ENCODE data around the gene CDC37L1. TPM values are rescaled to one million over a fixed set of nuclear protein-coding genes. Genes with fewer than 3 reads are reported as not detected.
"Not testable (repeated sequence)": the region's sequence is repeated elsewhere in the genome, so short reads cannot be mapped to it uniquely, and the experiment has no call there.

Gene CDC37L1
- total RNA-seq, 1 donor = 25.9 TPM

DNA sequence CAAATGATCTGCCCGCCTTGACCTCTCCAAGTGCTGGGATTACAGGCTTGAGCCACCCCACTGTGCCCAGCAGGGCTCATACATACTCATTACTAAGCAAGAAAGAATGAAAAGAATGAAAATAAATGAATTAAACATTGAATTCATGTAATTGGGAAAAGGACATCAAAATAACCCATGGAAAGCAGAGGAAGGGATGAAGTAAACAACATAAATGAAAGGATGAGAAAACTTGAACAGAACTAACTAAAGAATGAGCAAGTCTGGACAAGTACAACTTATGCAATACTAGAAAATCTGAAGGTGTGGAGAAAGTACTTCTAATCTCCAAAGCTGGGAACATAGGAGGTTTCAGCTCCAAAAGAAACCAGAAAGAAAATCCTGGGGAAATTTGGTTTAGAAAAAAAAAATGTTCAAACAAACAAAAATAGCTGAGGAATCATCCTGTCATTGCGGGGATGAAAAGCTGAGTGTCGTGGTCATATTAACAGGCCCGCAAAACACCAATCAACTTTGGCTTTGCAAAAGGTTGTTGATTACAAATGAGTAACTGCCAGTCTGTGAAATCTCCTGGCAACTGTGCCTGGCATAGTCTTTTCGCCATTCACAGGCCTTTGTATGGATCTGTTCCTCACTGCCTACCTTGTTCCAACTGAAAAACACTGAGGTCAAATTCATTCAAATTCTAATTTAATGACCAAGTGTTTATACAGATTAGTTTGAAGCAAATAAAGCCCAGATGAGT, 63.9 kb downstream of the CDC37L1 start:
- TF ChIP-seq, protein P1, sequence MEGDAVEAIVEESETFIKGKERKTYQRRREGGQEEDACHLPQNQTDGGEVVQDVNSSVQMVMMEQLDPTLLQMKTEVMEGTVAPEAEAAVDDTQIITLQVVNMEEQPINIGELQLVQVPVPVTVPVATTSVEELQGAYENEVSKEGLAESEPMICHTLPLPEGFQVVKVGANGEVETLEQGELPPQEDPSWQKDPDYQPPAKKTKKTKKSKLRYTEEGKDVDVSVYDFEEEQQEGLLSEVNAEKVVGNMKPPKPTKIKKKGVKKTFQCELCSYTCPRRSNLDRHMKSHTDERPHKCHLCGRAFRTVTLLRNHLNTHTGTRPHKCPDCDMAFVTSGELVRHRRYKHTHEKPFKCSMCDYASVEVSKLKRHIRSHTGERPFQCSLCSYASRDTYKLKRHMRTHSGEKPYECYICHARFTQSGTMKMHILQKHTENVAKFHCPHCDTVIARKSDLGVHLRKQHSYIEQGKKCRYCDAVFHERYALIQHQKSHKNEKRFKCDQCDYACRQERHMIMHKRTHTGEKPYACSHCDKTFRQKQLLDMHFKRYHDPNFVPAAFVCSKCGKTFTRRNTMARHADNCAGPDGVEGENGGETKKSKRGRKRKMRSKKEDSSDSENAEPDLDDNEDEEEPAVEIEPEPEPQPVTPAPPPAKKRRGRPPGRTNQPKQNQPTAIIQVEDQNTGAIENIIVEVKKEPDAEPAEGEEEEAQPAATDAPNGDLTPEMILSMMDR (IDR thresholded peaks at IDR 0.05; ENCODE audit: insufficient read depth, low read depth, low read length) = no peak
- H3K4me3 ChIP-seq (ENCODE audit: low read depth, low read length) = no peak overlapping the region
- peak; percentile 47 for DNase-seq (ENCODE audit: low read depth)

GRCh38 chr9:4746278-4747030, 67.1 kb downstream of the CDC37L1 start:
- TF ChIP-seq, protein P1 (IDR thresholded peaks at IDR 0.05; ENCODE audit: insufficient read depth, low read depth, low read length) = no peak
- no peak for DNase-seq (ENCODE audit: low read depth)
- H3K4me3 ChIP-seq (ENCODE audit: low read depth, low read length) = no peak overlapping the region

- DNase-seq (ENCODE audit: low read depth) = peak; percentile 21
- TF ChIP-seq, protein P1 (IDR thresholded peaks at IDR 0.05; ENCODE audit: insufficient read depth, low read depth, low read length) = no peak
- no peak overlapping the region for H3K4me3 ChIP-seq (ENCODE audit: low read depth, low read length)
These were observed 69.2 kb downstream of the CDC37L1 start for GRCh38 chr9:4748612-4749011.

DNA sequence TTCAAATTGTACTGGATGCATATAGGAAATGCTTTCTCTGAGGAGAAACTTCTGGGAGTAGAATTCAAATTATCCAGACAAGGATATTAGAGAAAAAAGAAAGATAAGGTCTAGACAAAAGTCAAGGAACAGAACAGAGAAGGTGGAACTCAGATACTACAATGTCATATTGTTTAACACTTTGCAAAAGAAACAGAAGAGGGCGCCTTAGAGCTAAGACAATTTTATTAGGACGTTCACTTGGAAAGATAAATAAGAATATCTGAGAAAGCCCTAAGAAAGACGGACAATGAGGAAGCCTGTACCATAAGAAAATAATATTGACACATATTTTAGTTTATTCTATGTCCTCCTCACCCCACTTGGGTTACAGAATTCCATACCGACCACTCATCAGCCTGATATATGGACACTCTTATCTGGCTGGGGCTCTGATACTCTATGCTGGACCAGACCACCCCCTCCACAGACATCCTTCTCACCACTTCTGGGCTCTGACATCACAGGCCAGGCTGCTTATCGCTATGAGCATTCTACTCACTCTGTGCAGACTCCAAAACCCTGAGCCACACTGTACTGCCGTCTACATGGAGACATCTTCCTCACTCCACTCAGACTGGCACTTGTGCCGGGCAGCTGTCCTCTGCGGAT, 70.8 kb downstream of the CDC37L1 start:
- TF ChIP-seq, protein P1 (IDR thresholded peaks at IDR 0.05; ENCODE audit: insufficient read depth, low read depth, low read length) = peak; percentile 61
- peak; percentile 56 for DNase-seq (ENCODE audit: low read depth)
- no peak overlapping the region for H3K4me3 ChIP-seq (ENCODE audit: low read depth, low read length)

- H3K4me3 ChIP-seq (ENCODE audit: low read depth, low read length); DNase-seq (ENCODE audit: low read depth): not testable (repeated sequence)
These were observed 75.2 kb downstream of the CDC37L1 start for GRCh38 chr9:4754530-4754929.

DNA sequence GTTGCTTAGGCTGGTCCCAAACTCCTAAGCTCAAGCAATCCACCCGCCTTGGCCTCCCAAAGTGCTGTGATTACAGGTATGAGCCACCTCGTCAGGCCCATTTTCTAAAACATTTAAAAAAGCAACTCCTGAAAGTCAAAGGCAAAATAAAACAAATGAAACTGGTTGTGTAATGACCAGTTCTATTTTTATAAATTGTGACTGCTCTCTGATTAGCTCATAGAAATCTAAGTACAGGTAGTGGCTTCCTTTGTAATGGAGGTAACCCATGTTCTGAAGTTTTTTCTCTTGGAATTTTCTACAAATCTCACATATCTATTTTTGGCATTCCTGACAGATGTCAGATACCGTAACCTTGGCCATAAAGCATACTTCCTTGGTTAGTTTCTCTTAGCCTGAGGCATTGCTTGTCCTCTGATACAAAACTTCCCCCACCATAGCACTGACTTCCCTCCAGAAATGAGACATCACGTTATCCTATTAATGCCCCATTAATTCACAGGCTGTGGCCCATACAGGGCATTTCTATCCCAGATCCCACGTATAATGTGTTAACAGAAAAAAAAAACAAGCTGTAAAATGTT, 75.7 kb downstream of the CDC37L1 start:
- DNase-seq (ENCODE audit: low read depth) = peak; percentile 36
- TF ChIP-seq, protein P1 (IDR thresholded peaks at IDR 0.05; ENCODE audit: insufficient read depth, low read depth, low read length) = no peak

DNA sequence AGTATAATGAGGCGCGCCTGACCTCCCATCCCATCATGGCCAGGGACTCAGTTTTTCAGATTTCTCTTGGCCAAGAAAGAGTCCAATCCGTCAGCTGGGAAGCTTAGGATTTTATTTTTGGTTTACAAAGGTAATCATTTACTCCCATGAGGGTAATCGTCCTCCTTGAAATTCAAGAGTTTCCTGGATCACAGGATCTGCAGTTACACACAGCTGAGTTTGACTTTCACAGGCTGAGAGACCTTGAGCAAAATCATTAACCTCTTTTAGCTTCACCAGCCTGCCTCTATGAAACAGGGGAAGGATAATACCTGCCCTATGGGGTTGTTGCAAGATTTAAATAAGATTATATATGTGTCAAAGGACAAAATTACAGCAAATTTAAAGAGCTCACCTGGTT, 77.1 kb downstream of the CDC37L1 start:
- H3K4me3 ChIP-seq (ENCODE audit: low read depth, low read length) = no peak overlapping the region
- TF ChIP-seq, protein P1 (IDR thresholded peaks at IDR 0.05; ENCODE audit: insufficient read depth, low read depth, low read length) = no peak
- no peak for DNase-seq (ENCODE audit: low read depth)

More for the DNA sequence above, 75.7 kb downstream of the CDC37L1 start:
- no peak overlapping the region for H3K4me3 ChIP-seq (ENCODE audit: low read depth, low read length)
